HG03354 (cell line): ENCODE results near the gene RBP4.
"Not testable (repeated sequence)": the region's sequence is repeated elsewhere in the genome, so short reads cannot be mapped to it uniquely, and the experiment has no call there.

Source experiments
- ATAC-seq: cut with Tn5 transposase; IDR thresholded peaks from one replicate; pipeline ENCODE4 v1.9.1; 2021; ENCODE audit warnings: mild to moderate bottlenecking; ENCODE audit not compliant: unreplicated experiment, poor library complexity, severe bottlenecking

Gene RBP4

DNA sequence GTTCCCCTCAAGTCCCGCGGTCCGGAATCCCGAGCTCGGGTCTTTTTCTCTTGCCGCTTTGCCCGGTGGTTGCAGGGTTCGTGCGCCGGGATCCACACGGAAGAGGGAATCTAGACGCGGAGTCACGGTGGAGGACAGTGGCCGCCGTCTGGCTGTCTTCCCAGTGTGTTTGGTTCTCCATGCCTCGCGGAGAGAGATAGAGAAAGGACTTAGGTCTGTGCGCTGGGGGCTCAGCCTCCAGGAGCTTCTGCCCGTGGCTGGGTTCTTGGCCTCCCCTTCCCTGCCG lies 33.0 kb downstream of the RBP4 start:
- no peak for ATAC-seq

- no peak for ATAC-seq
These were observed 33.5 kb downstream of the RBP4 start for GRCh38 chr10:93567277-93568104.

DNA sequence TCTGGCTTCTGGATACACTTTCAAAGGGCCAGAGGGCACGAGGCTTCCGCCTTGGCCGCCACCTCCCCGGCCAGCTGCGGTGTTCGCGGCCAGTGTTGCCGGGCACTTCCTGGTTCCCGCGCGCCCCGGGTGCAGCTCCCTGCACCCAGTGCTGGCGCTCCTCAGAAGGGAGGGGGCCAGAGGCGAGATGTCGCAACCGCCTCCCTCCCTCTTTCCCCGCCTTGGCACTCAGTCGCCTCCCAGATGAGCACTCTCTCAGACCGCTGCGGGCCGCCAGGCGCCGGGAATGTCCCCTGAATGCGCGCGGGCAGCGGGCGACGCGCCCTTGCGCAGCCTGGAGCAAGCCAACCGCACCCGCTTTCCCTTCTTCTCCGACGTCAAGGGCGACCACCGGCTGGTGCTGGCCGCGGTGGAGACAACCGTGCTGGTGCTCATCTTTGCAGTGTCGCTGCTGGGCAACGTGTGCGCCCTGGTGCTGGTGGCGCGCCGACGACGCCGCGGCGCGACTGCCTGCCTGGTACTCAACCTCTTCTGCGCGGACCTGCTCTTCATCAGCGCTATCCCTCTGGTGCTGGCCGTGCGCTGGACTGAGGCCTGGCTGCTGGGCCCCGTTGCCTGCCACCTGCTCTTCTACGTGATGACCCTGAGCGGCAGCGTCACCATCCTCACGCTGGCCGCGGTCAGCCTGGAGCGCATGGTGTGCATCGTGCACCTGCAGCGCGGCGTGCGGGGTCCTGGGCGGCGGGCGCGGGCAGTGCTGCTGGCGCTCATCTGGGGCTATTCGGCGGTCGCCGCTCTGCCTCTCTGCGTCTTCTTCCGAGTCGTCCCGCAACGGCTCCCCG lies 34.4 kb downstream of the RBP4 start, which contains the start of gene FFAR4:
FFAR4 (plus strand) TSS at position 231 of the 842 bp plus-strand sequence; CDS start at position 287, 56 bp downstream.
- no peak for ATAC-seq

- no peak for ATAC-seq
These were observed 35.6 kb downstream of the RBP4 start for GRCh38 chr10:93565446-93565845.

- ATAC-seq, result no peak
These were observed 40.5 kb downstream of the RBP4 start for GRCh38 chr10:93560541-93560940.

DNA sequence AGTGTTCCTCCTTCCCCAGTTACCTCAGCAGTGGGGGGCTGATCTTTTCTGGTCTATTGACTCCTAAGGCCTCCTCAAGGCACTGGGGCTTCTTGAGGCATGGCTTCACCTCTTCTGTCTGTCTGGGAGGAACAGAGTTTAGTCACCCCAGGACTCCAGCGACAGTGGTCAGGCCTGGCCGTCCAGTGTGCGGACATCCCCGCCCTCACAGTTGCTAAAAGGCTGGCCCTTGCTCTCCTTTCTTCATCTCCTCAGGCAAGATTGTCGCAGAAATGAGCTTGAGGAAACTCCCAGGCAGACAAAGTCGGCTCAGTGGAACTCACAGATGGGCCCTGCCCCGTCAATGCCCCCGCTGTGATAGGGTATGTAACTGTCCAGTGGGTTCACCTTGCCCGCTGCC lies 41.5 kb downstream of the RBP4 start:
- ATAC-seq, result no peak

GRCh38 chr10:93554760-93555432 lies 46.1 kb downstream of the RBP4 start:
- peak; percentile 72 for ATAC-seq

- ATAC-seq, result no peak
These were observed 46.7 kb downstream of the RBP4 start for GRCh38 chr10:93554316-93554663.

GRCh38 chr10:93553482-93554315 lies 47.3 kb downstream of the RBP4 start:
- no peak for ATAC-seq

DNA sequence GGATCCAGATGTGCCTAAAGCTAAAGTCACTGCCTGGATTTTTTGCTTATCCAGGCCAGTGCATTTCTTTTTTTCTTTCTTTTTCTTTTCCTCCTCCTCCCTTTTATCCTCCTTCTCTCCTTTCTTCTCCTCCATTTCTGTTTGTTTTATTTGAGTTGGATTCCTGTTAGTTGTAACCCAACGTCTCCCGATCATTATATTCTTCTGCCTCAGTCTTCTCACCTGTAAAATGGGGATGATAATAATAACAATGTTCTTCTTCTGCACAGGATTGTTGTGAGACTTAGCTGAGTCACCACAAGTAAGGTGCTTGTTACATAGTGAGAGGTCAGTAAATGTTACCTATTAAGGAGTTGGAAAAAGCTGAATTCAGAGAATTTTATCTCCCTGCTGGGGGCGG lies 48.3 kb downstream of the RBP4 start:
- ATAC-seq, result no peak

- no peak for ATAC-seq
These were observed 50.4 kb downstream of the RBP4 start for GRCh38 chr10:93550606-93551005.

- no peak for ATAC-seq
These were observed 52.5 kb downstream of the RBP4 start for GRCh38 chr10:93548376-93549071.

DNA sequence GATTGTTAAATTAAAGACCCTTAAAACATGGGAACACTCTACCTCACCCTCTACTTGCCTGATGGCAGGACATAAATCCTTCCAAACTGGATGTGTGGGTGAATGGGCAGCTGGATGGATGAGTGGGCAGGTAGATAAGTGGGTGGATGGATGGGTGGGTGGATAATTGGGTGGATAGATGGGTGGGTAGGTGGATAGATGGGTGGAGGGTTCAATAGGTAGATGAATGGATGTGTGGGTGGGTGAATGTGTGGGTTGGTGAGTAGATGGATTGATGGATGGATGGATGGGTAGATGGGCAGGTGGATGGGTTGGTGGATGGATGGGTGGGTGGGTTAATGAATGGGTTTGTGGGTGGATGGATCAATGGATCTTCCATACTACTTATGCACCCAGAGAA lies 53.5 kb downstream of the RBP4 start:
- ATAC-seq, result no peak

- ATAC-seq, result not testable (repeated sequence)
These were observed 54.0 kb downstream of the RBP4 start for GRCh38 chr10:93546995-93547394.

GRCh38 chr10:93542358-93542791 lies 58.7 kb downstream of the RBP4 start:
- ATAC-seq, result no peak
